ENCODE results near the gene MMP13. TPM values are rescaled to one million over a fixed set of nuclear protein-coding genes. Genes with fewer than 3 reads are reported as not detected.
"Not testable (repeated sequence)": the region's sequence is repeated elsewhere in the genome, so short reads cannot be mapped to it uniquely, and the experiment has no call there.

The MMP13 gene
- total and polyA plus RNA-seq, 5 donors from 2014 or later, result not detected

DNA sequence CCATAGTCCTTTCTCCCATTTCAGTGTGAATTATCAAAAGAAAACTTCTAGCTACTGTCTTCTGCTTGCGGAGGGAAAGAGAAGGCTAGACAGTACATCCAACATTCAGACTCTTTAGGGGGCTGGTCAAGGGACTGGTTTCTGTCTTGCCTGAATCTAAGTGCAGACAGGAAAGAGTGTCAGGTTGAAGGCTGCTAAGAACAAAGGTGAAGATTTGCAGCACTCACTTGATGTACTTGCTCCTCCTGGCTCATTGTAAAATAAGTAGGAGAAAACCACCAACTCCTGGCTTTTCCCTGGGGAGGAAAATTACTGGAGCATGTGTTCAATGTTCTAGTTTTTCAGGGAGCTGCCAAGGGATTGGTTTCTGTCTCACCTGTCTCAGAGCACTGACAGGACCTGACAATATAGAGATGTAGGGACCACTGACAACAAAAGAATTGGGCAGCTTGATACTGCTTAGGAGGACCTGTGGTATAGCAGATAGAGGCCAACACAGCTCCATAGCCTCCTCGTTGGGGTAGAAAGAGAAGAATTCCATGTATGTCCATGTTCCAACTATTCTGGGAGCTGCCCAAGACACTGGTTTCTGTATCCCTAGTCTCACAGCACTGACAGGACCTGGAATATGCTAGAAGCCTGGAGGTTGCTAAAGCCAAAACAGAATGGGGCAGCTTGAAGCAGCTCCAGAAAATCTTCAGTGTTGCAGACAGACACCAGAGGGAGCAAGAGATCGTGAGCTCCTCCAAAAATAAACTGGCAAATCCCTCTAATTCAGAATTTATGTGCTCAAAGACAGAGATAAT is 41.1 kb downstream of the MMP13 start:
- Mint-ChIP-seq H3K9me3 (peaks cover 0 to 3% (median 0%) of the 10 kb centered on the region in 7 donors), H3K36me3 (no peaks in the 10 kb centered on the region), H3K27ac (no peak overlapping the region), H3K27me3 (no peaks in the 10 kb centered on the region), H3K4me1 (no peaks in the 10 kb centered on the region), H3K4me3 (no peak overlapping the region)
- Histone ChIP-seq H3K27me3 (ENCODE audit: control insufficient read depth, insufficient read depth, low read length) (no peaks in the 10 kb centered on the region), H3K27ac (ENCODE audit: insufficient read depth, low read length, poor library complexity, severe bottlenecking) (no peak overlapping the region), H3K36me3 (ENCODE audit: control insufficient read depth, insufficient read depth, low read length) (no peaks in the 10 kb centered on the region), H3K4me3 (ENCODE audit: low read depth, low read length) (no peak overlapping the region), H3K9me3 (ENCODE audit: control insufficient read depth in 2 of 2, low read length in 2 of 2) (no peaks in the 10 kb centered on the region), H3K4me1 (ENCODE audit: control insufficient read depth, insufficient read depth, low read length, poor library complexity, severe bottlenecking) (no peaks in the 10 kb centered on the region)
- no peak for ATAC-seq (ENCODE audit: low read depth in 2 of 2)
- DNase-seq, result peak in 1 of 3 donors; percentile 4

DNA sequence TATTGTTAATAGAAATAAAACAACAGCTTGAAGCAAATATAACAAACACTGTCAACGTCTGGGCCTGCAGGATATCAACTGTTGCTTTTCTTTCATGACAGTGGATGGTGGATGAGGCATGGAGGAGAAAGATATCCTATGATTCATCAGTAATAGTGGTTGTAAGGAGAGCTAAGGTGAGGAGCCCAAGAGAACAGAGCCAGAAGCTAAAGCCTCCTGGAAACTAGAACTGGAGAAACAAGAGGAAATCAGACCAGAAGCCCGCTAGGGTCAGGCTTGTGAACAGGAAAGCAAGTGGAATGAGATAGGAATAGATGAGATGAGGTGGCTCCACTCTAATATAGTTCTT is 43.1 kb downstream of the MMP13 start:
- Histone ChIP-seq H3K4me3 (ENCODE audit: low read depth, low read length) (no peak overlapping the region), H3K27me3 (ENCODE audit: control insufficient read depth, insufficient read depth, low read length) (no peaks in the 10 kb centered on the region), H3K27ac (ENCODE audit: insufficient read depth, low read length, poor library complexity, severe bottlenecking) (no peak overlapping the region), H3K4me1 (ENCODE audit: control insufficient read depth, insufficient read depth, low read length, poor library complexity, severe bottlenecking) (no peaks in the 10 kb centered on the region), H3K36me3 (ENCODE audit: control insufficient read depth, insufficient read depth, low read length) (no peaks in the 10 kb centered on the region), H3K9me3 (ENCODE audit: control insufficient read depth in 2 of 2, low read length in 2 of 2) (no peaks in the 10 kb centered on the region)
- Mint-ChIP-seq H3K27me3 (no peaks in the 10 kb centered on the region), H3K36me3 (no peaks in the 10 kb centered on the region), H3K4me1 (no peaks in the 10 kb centered on the region), H3K4me3 (no peak overlapping the region), H3K27ac (no peak overlapping the region), H3K9me3 (peaks cover 0 to 9% (median 0%) of the 10 kb centered on the region in 7 donors)
- ATAC-seq (ENCODE audit: low read depth in 2 of 2) (no peak), DNase-seq (no peak)

DNA sequence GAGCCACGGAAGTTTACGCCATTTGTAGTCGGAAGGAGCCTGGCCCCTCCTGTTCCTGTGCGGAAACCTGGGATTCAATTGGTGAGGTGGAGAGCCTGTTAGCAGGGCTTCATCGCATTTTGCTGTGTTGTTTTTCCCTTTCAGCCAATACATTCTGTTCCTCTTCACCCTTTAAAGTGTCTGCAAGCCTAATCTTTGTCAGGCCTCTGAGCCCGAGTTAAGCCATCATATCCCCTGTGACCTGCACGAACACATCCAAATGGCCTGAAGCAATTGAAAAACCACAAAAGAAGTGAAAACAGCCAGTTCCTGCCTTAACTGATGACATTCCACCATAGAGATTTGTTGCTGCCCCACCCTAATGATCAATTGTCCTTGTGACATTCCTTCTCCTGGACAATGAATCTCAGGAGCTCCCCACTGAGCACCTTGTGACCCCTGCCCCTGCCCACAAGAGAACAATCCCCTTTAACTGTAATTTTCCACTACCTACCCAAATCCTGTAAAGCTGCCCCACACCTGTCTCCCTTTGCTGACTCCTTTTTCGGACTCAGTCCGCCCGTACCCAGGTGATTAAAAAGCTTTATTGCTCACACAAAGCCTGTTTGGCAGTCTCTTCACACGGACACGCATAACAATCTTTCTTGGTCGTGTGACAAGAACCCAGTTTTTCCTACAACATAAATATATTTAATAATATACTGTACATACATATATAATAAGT is 43.6 kb downstream of the MMP13 start:
- no peak overlapping the region for H3K27ac Mint-ChIP-seq
- peaks cover 0 to 9% (median 0%) of the 10 kb centered on the region in 7 donors for H3K9me3 Mint-ChIP-seq
- H3K4me1 ChIP-seq (ENCODE audit: control insufficient read depth, insufficient read depth, low read length, poor library complexity, severe bottlenecking), result no peaks in the 10 kb centered on the region
- DNase-seq (no peak), ATAC-seq (ENCODE audit: low read depth in 2 of 2) (no peak)
- no peaks in the 10 kb centered on the region for H3K4me1 Mint-ChIP-seq
- H3K27ac ChIP-seq (ENCODE audit: insufficient read depth, low read length, poor library complexity, severe bottlenecking), result no peak overlapping the region
- no peaks in the 10 kb centered on the region for H3K36me3 ChIP-seq (ENCODE audit: control insufficient read depth, insufficient read depth, low read length)
- H3K36me3 Mint-ChIP-seq, result no peaks in the 10 kb centered on the region
- H3K4me3 Mint-ChIP-seq, result no peak overlapping the region
- H3K9me3 ChIP-seq (ENCODE audit: control insufficient read depth in 2 of 2, low read length in 2 of 2), result no peaks in the 10 kb centered on the region
- no peak overlapping the region for H3K4me3 ChIP-seq (ENCODE audit: low read depth, low read length)
- no peaks in the 10 kb centered on the region for H3K27me3 ChIP-seq (ENCODE audit: control insufficient read depth, insufficient read depth, low read length)
- H3K27me3 Mint-ChIP-seq, result no peaks in the 10 kb centered on the region

DNA sequence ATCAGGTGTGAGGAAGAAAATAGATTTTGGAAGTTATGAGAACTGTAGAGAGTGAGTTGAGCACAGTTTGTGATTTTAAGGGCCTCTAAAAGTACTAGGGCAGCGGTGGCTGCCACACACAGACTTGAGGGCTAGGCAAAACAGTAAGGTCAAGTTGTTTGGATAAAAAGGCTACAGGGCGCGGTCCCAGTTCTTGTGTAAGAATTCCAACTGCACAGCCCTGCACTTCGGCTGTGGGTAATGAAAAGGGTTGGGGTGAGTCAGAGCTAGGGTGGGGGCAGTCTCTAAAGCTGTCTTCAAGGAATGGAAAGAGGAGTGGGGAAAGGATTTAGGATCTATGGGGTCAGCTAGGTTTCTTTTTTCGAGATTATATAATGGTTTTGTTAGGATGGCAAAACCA is 49.7 kb downstream of the MMP13 start:
- not testable (repeated sequence) for H3K27me3 Mint-ChIP-seq; H3K27ac Mint-ChIP-seq; H3K27me3 ChIP-seq (ENCODE audit: control insufficient read depth, insufficient read depth, low read length); H3K4me3 Mint-ChIP-seq; H3K9me3 Mint-ChIP-seq; H3K36me3 Mint-ChIP-seq; H3K4me3 ChIP-seq (ENCODE audit: low read depth, low read length); DNase-seq; H3K9me3 ChIP-seq (ENCODE audit: control insufficient read depth in 2 of 2, low read length in 2 of 2); H3K27ac ChIP-seq (ENCODE audit: insufficient read depth, low read length, poor library complexity, severe bottlenecking); ATAC-seq (ENCODE audit: low read depth in 2 of 2); H3K4me1 ChIP-seq (ENCODE audit: control insufficient read depth, insufficient read depth, low read length, poor library complexity, severe bottlenecking); H3K4me1 Mint-ChIP-seq; H3K36me3 ChIP-seq (ENCODE audit: control insufficient read depth, insufficient read depth, low read length)

DNA sequence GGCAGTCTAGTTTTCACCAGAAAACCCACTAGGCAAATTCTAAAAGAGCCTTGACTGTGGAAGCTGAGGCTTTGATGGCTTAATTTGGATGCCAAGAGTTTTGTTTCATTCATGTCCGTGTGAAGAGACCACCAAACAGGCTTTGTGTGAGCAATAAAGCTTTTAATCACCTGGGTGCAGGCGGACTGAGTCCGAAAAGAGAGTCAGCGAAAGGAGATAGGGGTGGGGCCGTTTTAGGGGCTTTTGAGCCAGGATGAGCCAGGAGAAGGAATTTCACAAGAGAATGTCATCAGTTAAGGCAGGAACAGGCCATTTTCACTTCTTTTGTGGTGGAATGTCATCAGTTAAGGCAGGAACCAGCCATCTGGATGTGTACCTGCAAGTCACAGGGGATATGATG is 51.6 kb downstream of the MMP13 start:
- H3K4me3 Mint-ChIP-seq; H3K4me3 ChIP-seq (ENCODE audit: low read depth, low read length); H3K36me3 Mint-ChIP-seq; H3K4me1 Mint-ChIP-seq; H3K4me1 ChIP-seq (ENCODE audit: control insufficient read depth, insufficient read depth, low read length, poor library complexity, severe bottlenecking); ATAC-seq (ENCODE audit: low read depth in 2 of 2); H3K27ac ChIP-seq (ENCODE audit: insufficient read depth, low read length, poor library complexity, severe bottlenecking); H3K27me3 Mint-ChIP-seq; H3K27me3 ChIP-seq (ENCODE audit: control insufficient read depth, insufficient read depth, low read length); H3K27ac Mint-ChIP-seq; DNase-seq; H3K9me3 Mint-ChIP-seq; H3K9me3 ChIP-seq (ENCODE audit: control insufficient read depth in 2 of 2, low read length in 2 of 2); H3K36me3 ChIP-seq (ENCODE audit: control insufficient read depth, insufficient read depth, low read length): not testable (repeated sequence)

DNA sequence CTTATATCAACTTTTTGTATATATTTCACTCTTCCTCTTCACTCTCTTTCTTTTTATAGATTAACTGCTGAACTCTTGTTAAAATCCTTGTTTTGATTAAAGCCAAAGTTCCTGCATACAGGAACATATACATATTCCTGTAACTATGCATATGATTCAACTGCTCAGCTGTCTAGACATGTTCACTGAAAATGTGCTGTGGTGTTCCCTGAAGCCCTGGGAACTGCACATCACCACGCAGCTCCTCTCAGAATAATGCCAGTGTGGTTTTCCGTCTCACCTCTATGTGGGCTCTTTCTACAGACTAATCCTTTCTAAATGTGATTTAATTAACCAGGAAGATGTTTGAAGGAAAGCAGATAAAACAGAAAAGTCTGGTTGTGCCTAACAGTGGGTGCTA is 55.2 kb downstream of the MMP13 start:
- H3K4me3 ChIP-seq (ENCODE audit: low read depth, low read length), result no peak overlapping the region
- H3K27ac ChIP-seq (ENCODE audit: insufficient read depth, low read length, poor library complexity, severe bottlenecking), result no peak overlapping the region
- H3K36me3 ChIP-seq (ENCODE audit: control insufficient read depth, insufficient read depth, low read length), result no peaks in the 10 kb centered on the region
- H3K4me1 Mint-ChIP-seq, result no peaks in the 10 kb centered on the region
- H3K27me3 Mint-ChIP-seq, result no peaks in the 10 kb centered on the region
- H3K9me3 ChIP-seq (ENCODE audit: control insufficient read depth in 2 of 2, low read length in 2 of 2), result no peaks in the 10 kb centered on the region
- no peak overlapping the region for H3K4me3 Mint-ChIP-seq
- H3K27me3 ChIP-seq (ENCODE audit: control insufficient read depth, insufficient read depth, low read length), result no peaks in the 10 kb centered on the region
- no peak for DNase-seq
- no peaks in the 10 kb centered on the region for H3K4me1 ChIP-seq (ENCODE audit: control insufficient read depth, insufficient read depth, low read length, poor library complexity, severe bottlenecking)
- peaks cover 0 to 4% (median 0%) of the 10 kb centered on the region in 7 donors for H3K9me3 Mint-ChIP-seq
- ATAC-seq (ENCODE audit: low read depth in 2 of 2), result no peak
- H3K27ac Mint-ChIP-seq, result no peak overlapping the region
- no peaks in the 10 kb centered on the region for H3K36me3 Mint-ChIP-seq

Other genes with a start within 250 kb of the MMP13 start
- not detected for gene MMP27, start 250.0 kb downstream of the MMP13 start, total RNA-seq
- not detected for gene MMP27, start 250.0 kb downstream of the MMP13 start, polyA plus RNA-seq
- not detected for gene MMP8, start 230.8 kb downstream of the MMP13 start, total RNA-seq
- gene MMP8, start 230.8 kb downstream of the MMP13 start, polyA plus RNA-seq, result not detected
- gene MMP10, start 175.1 kb downstream of the MMP13 start, total RNA-seq, result not detected
- gene MMP10, start 175.1 kb downstream of the MMP13 start, polyA plus RNA-seq, result not detected
- not detected for gene MMP1, start 157.6 kb downstream of the MMP13 start, total RNA-seq
- gene MMP1, start 157.6 kb downstream of the MMP13 start, polyA plus RNA-seq, result not detected
- gene MMP3, start 112.1 kb downstream of the MMP13 start, total RNA-seq, result not detected
- gene MMP3, start 112.1 kb downstream of the MMP13 start, polyA plus RNA-seq, result not detected
- gene MMP12, start 80.8 kb downstream of the MMP13 start, total RNA-seq, result not detected
- gene MMP12, start 80.8 kb downstream of the MMP13 start, polyA plus RNA-seq, result not detected
- 16.2 TPM for gene DCUN1D5, start 136.4 kb upstream of the MMP13 start, total RNA-seq
- 10 to 100 TPM; 23.6 to 27.6 (median 26.6) TPM for gene DCUN1D5, start 136.4 kb upstream of the MMP13 start, polyA plus RNA-seq
- 1.8 TPM for gene DYNC2H1, start 153.7 kb upstream of the MMP13 start, total RNA-seq
- under 1 TPM; 0.10 to 0.20 (median 0.17) TPM for gene DYNC2H1, start 153.7 kb upstream of the MMP13 start, polyA plus RNA-seq